MM.1S (cell line): ENCODE results near the gene EIF4G1.

Experiments used
- DNase-seq: peaks from one replicate; pipeline ENCODE4 v3.0.0-alpha.2; 2015
- H2AFZ ChIP-seq: fragments of 300-600 bp; sonication (generic); 2 replicates; pipeline ENCODE4 v1.6.0; 2016; ENCODE audit warnings: antibody characterized with exemption, low read length
- H3F3A ChIP-seq: fragments of 300-600 bp; sonication (generic); 2 replicates; pipeline ENCODE4 v1.6.1; 2016; ENCODE audit warnings: mild to moderate bottlenecking, antibody characterized with exemption, low read length, moderate library complexity, mixed read lengths; ENCODE audit not compliant: insufficient read depth
- H3K27ac ChIP-seq: fragments of 300-600 bp; sonication (generic); 2 replicates; pipeline ENCODE4 v1.5.1; 2016; ENCODE audit warnings: mild to moderate bottlenecking, low read length
- H3K27me3 ChIP-seq: fragments of 300-600 bp; sonication (generic); replicated peaks from 2 replicates; pipeline ENCODE4 v1.6.0; 2016; ENCODE audit warnings: low read length; ENCODE audit not compliant: insufficient read depth
- H3K36me3 ChIP-seq: fragments of 300-600 bp; sonication (generic); replicated peaks from 2 replicates; pipeline ENCODE4 v1.6.1; 2016; ENCODE audit warnings: mild to moderate bottlenecking, low read length, mixed read lengths; ENCODE audit not compliant: insufficient read depth
- H3K4me1 ChIP-seq: fragments of 300-600 bp; sonication (generic); 2 replicates; pipeline ENCODE4 v1.6.1; 2016; ENCODE audit warnings: low read length, mixed read lengths
- H3K4me2 ChIP-seq: fragments of 300-600 bp; sonication (generic); 2 replicates; pipeline ENCODE4 v1.6.0; 2016; ENCODE audit warnings: low read depth, low read length
- H3K4me3 ChIP-seq: fragments of 300-600 bp; sonication (generic); 2 replicates; pipeline ENCODE4 v1.5.1; 2016; ENCODE audit warnings: low read length, mixed read lengths
- H3K79me2 ChIP-seq: fragments of 300-600 bp; sonication (generic); 2 replicates; pipeline ENCODE4 v1.6.1; 2016; ENCODE audit warnings: mixed run types, low read length, mixed read lengths
- H3K9ac ChIP-seq: fragments of 300-600 bp; sonication (generic); 2 replicates; pipeline ENCODE4 v1.6.1; 2016; ENCODE audit warnings: low read length, mixed read lengths
- H3K9me2 ChIP-seq: fragments of 300-600 bp; sonication (generic); replicated peaks from 2 replicates; pipeline ENCODE4 v1.6.1; 2016; ENCODE audit warnings: mild to moderate bottlenecking, low read length, mixed read lengths; ENCODE audit not compliant: insufficient read depth
- H3K9me3 ChIP-seq: fragments of 300-600 bp; sonication (generic); replicated peaks from 2 replicates; pipeline ENCODE4 v1.6.1; 2016; ENCODE audit warnings: mild to moderate bottlenecking, low read length, mixed read lengths; ENCODE audit not compliant: insufficient read depth
- H4K20me1 ChIP-seq: fragments of 300-600 bp; sonication (generic); 2 replicates; pipeline ENCODE4 v1.6.1; 2016; ENCODE audit warnings: mild to moderate bottlenecking, low read length, moderate library complexity, mixed read lengths; ENCODE audit not compliant: insufficient read depth
- EZH2 ChIP-seq: fragments of 300-600 bp; sonication (generic); optimal IDR thresholded peaks from 2 replicates; pipeline ENCODE3; 2017; ENCODE audit warnings: low read depth, mild to moderate bottlenecking, antibody characterized with exemption, low read length, mixed read lengths
- EZH2phosphoT487 ChIP-seq: fragments of 300-600 bp; sonication (generic); IDR thresholded peaks from 2 replicates; pipeline ENCODE4 v1.6.1; 2018; ENCODE audit warnings: antibody characterized with exemption, low read length
- TF ChIP-seq, protein P1 (sequence below): fragments of 300-600 bp; sonication (generic); IDR thresholded peaks from 2 replicates; pipeline ENCODE4 v1.5.1; 2016; ENCODE audit warnings: antibody characterized with exemption, low read length, mixed read lengths

The EIF4G1 gene

DNA sequence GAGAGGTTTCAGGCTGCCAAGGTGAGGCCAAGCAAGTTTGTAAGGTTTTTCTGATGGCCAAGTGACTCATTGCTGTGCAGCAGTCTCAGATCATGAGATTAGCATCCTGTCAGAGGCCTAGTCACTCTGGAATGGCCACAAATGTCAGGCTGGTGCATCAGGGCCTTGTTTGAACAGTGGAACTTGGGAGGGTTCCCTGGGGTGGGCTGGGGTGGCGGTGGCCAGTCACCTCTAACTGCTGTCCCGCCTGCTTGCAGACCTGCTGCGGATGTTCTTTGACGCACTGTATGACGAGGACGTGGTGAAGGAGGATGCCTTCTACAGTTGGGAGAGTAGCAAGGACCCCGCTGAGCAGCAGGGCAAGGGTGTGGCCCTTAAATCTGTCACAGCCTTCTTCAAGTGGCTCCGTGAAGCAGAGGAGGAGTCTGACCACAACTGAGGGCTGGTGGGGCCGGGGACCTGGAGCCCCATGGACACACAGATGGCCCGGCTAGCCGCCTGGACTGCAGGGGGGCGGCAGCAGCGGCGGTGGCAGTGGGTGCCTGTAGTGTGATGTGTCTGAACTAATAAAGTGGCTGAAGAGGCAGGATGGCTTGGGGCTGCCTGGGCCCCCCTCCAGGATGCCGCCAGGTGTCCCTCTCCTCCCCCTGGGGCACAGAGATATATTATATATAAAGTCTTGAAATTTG is 20.2 kb downstream of the EIF4G1 start:
- Histone ChIP-seq H2AFZ (no peak overlapping the region), H3K27ac (peak overlapping the region; percentile 57; the same call in 1 of the 2 replicates), H3K4me2 (no peak overlapping the region), H3K9me3 (no peaks in the 10 kb centered on the region), H3K36me3 (peaks cover 19% of the 10 kb centered on the region), H4K20me1 (peaks cover 35% of the 10 kb centered on the region), H3K27me3 (no peaks in the 10 kb centered on the region), H3F3A (peaks cover 47% of the 10 kb centered on the region), H3K9ac (no peak overlapping the region), H3K4me3 (no peak overlapping the region), H3K79me2 (peaks cover 31% of the 10 kb centered on the region), H3K4me1 (0 out of 2 replicates have a peak, but pooled peaks cover 4% of the 10 kb centered on the region), H3K9me2 (no peaks in the 10 kb centered on the region)
- TF ChIP-seq EZH2: no peak
- no peak for TF ChIP-seq EZH2phosphoT487
- TF ChIP-seq, protein P1, sequence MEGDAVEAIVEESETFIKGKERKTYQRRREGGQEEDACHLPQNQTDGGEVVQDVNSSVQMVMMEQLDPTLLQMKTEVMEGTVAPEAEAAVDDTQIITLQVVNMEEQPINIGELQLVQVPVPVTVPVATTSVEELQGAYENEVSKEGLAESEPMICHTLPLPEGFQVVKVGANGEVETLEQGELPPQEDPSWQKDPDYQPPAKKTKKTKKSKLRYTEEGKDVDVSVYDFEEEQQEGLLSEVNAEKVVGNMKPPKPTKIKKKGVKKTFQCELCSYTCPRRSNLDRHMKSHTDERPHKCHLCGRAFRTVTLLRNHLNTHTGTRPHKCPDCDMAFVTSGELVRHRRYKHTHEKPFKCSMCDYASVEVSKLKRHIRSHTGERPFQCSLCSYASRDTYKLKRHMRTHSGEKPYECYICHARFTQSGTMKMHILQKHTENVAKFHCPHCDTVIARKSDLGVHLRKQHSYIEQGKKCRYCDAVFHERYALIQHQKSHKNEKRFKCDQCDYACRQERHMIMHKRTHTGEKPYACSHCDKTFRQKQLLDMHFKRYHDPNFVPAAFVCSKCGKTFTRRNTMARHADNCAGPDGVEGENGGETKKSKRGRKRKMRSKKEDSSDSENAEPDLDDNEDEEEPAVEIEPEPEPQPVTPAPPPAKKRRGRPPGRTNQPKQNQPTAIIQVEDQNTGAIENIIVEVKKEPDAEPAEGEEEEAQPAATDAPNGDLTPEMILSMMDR: no peak
- no peak for DNase-seq

DNA sequence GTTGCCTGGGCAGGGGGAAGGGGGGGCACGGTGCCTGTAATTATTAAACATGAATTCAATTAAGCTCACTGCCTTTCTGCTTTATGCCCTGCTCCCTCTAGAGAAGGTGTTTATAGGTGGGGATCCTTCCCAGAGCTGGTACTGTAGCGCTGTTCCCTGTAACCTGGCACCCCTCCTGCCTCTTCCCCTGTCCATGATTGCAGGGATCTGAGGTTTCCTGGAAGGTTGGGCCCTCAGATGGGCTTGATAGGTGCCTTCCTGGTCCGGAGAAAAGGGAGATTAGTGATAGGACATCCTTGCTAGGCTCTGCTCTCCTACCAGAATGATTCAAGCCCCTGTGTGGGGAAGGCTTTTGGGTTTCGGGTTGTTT is 20.9 kb downstream of the EIF4G1 start:
- peak overlapping the region; percentile 59; the same call in 1 of the 2 replicates for H3K9ac ChIP-seq
- H3K4me1 ChIP-seq: 0 out of 2 replicates have a peak, but pooled peaks cover 4% of the 10 kb centered on the region
- DNase-seq: no peak
- H2AFZ ChIP-seq: no peak overlapping the region
- H3K9me3 ChIP-seq: no peaks in the 10 kb centered on the region
- peak overlapping the region; percentile 73; the same call in 1 of the 2 replicates for H3K4me3 ChIP-seq
- peaks cover 47% of the 10 kb centered on the region for H3F3A ChIP-seq
- peak overlapping the region; percentile 57 for H3K27ac ChIP-seq
- no peaks in the 10 kb centered on the region for H3K9me2 ChIP-seq
- TF ChIP-seq EZH2 (no peak), EZH2phosphoT487 (no peak)
- TF ChIP-seq, protein P1: no peak
- peaks cover 19% of the 10 kb centered on the region for H3K36me3 ChIP-seq
- peaks cover 28% of the 10 kb centered on the region for H3K79me2 ChIP-seq
- peaks cover 35% of the 10 kb centered on the region for H4K20me1 ChIP-seq
- H3K27me3 ChIP-seq: no peaks in the 10 kb centered on the region
- H3K4me2 ChIP-seq: peak overlapping the region; percentile 69

DNA sequence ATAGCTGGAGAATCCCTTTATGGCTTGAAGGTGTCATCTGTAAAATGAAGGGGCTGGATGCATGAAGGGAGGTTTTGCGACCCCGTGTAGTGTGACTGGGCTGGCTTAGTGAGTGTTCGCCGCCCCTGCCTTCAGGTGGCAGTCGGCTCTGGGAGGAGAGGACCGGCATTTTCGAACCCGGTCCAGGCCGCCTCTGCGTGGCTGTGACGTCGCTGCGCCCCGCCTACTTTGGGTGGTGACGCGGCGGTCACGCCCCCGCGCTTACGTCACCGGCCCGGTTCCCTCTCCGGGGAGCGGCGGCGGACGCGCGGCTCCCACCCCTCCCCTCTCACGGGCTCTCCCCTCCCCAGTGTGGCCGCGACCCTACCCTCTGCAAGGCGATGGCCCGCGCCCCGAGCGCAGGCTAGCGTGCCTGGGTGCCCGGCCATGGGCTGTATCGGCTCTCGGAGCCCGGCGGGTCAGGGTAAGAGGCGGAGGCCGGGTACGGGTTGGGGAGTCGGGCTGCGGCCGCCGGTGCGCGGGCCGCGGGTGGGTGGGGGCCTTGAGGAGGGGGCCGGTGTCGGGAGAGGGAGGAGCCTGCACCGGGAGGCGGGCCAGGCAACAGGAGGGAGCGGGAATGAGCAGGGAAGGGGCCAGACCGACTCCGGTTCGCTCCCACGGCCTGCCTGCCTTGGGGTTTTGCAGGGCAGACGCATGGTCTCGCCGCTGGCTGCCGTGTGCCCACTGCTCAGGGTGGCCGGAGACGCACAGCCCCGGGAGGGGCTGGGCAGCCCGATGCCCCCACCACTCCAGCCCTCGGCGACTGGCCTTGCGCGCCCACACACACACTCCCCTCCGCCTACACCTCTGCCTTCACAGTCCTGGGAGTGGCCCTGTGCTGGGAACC is 21.5 kb downstream of the EIF4G1 start:
- H3K4me1 ChIP-seq: 0 out of 2 replicates have a peak, but pooled peaks cover 4% of the 10 kb centered on the region
- H4K20me1 ChIP-seq: peaks cover 35% of the 10 kb centered on the region

More for the DNA sequence above, 21.5 kb downstream of the EIF4G1 start:
- Histone ChIP-seq H3K9me3 (no peaks in the 10 kb centered on the region), H3K4me2 (peak overlapping the region; percentile 69), H3K9ac (peak overlapping the region; percentile 59; the same call in 1 of the 2 replicates), H3K36me3 (peaks cover 19% of the 10 kb centered on the region), H3F3A (peaks cover 44% of the 10 kb centered on the region), H3K27me3 (no peaks in the 10 kb centered on the region), H3K9me2 (no peaks in the 10 kb centered on the region), H3K27ac (peak overlapping the region; percentile 57), H2AFZ (peak overlapping the region; percentile 71), H3K79me2 (peaks cover 26% of the 10 kb centered on the region), H3K4me3 (peak overlapping the region; percentile 73)
- TF ChIP-seq EZH2: no peak
- TF ChIP-seq EZH2phosphoT487: no peak
- TF ChIP-seq, protein P1: no peak
- peak; percentile 78 for DNase-seq
